Epithelial cell of prostate (primary cell): Measurements from ENCODE around the gene EVX2.

ENCODE experiments used
- DNase-seq: peaks from one replicate; pipeline ENCODE4 v3.0.0-alpha.2; 2011; ENCODE audit warnings: low read depth, low spot score
- H3K27ac ChIP-seq: fragments of 450-650 bp; 2 replicates; pipeline ENCODE4 v1.5.1; 2017; ENCODE audit warnings: mild to moderate bottlenecking

The EVX2 gene

GRCh38 chr2:176098366-176099158, 14.8 kb upstream of the EVX2 start:
- no peak overlapping the region for H3K27ac ChIP-seq
- no peak for DNase-seq

- no peak for DNase-seq
- H3K27ac ChIP-seq = no peak overlapping the region
Observed at GRCh38 chr2:176097820-176098365, 14.1 kb upstream of the EVX2 start.

GRCh38 chr2:176096986-176097819, 13.4 kb upstream of the EVX2 start:
- peak overlapping the region; percentile 54 for H3K27ac ChIP-seq
- no peak for DNase-seq

- peak overlapping the region; percentile 54 for H3K27ac ChIP-seq
Observed at GRCh38 chr2:176096243-176096985, 12.7 kb upstream of the EVX2 start.

GRCh38 chr2:176095421-176095820, 11.7 kb upstream of the EVX2 start:
- no peak for DNase-seq
- H3K27ac ChIP-seq = no peak overlapping the region

More at GRCh38 chr2:176096243-176096985, 12.7 kb upstream of the EVX2 start:
- no peak for DNase-seq

GRCh38 chr2:176094349-176094748, 10.6 kb upstream of the EVX2 start:
- DNase-seq = no peak
- no peak overlapping the region for H3K27ac ChIP-seq

GRCh38 chr2:176093898-176094249, 10.1 kb upstream of the EVX2 start:
- no peak overlapping the region for H3K27ac ChIP-seq
- DNase-seq = no peak

- H3K27ac ChIP-seq = no peak overlapping the region
- no peak for DNase-seq
Observed at GRCh38 chr2:176093145-176093897, 9.6 kb upstream of the EVX2 start.

- no peak within 1 kb of the TSS for H3K27ac ChIP-seq
- DNase-seq = no peak
Observed at GRCh38 chr2:176092270-176093144, 8.7 kb upstream of the EVX2 start, which contains the start of gene HOXD13. Gene HOXD13, plus strand, starts transcription at chr2:176092721. Its CDS starts 170 bp downstream, at chr2:176092891.

GRCh38 chr2:176091329-176092258, 7.8 kb upstream of the EVX2 start:
- DNase-seq = no peak
- no peak overlapping the region for H3K27ac ChIP-seq

- no peak for DNase-seq
- no peak overlapping the region for H3K27ac ChIP-seq
Observed at GRCh38 chr2:176090862-176091261, 7.1 kb upstream of the EVX2 start.

- DNase-seq = no peak
- no peak overlapping the region for H3K27ac ChIP-seq
Observed at GRCh38 chr2:176089843-176090395, 6.2 kb upstream of the EVX2 start.

GRCh38 chr2:176088937-176089842, 5.4 kb upstream of the EVX2 start:
- no peak overlapping the region for H3K27ac ChIP-seq
- no peak for DNase-seq

- no peak overlapping the region for H3K27ac ChIP-seq
- no peak for DNase-seq
Observed at GRCh38 chr2:176088048-176088936, 4.5 kb upstream of the EVX2 start.

- H3K27ac ChIP-seq = no peak overlapping the region
- no peak for DNase-seq
Observed at GRCh38 chr2:176087330-176088047, 3.7 kb upstream of the EVX2 start.
